SK-N-MC (cell line): Measurements from ENCODE around the gene CD46.
"Not testable (repeated sequence)": the region's sequence is repeated elsewhere in the genome, so short reads cannot be mapped to it uniquely, and the experiment has no call there.

Experiments used
- DNase-seq: peaks from one replicate; pipeline ENCODE4 v3.0.0-alpha.2; 2011; ENCODE audit warnings: low read depth, low spot score
- H3K27ac ChIP-seq: fragments of 200-600 bp; sonication (generic); 2 replicates; pipeline ENCODE4 v1.5.1; 2016; ENCODE audit warnings: mixed run types
- H3K36me3 ChIP-seq: fragments of 200-600 bp; sonication (generic); 2 replicates; pipeline ENCODE4 v1.6.1; 2017; ENCODE audit warnings: antibody characterized with exemption, low read length, mixed read lengths; ENCODE audit not compliant: insufficient read depth
- H3K4me3 ChIP-seq: fragments of 200-600 bp; sonication (generic); 2 replicates; pipeline ENCODE4 v1.5.1; 2016
- H3K9ac ChIP-seq: fragments of 200-600 bp; sonication (generic); 2 replicates; pipeline ENCODE4 v1.8.0; 2017; ENCODE audit warnings: mixed run types, mixed read lengths; ENCODE audit not compliant: insufficient read length
- H3K9me3 ChIP-seq: fragments of 200-600 bp; sonication (generic); 2 replicates; pipeline ENCODE4 v1.6.1; 2017; ENCODE audit warnings: low read depth, mild to moderate bottlenecking, antibody characterized with exemption, low read length, moderate library complexity, mixed read lengths
- EZH2 ChIP-seq: fragments of 200-600 bp; sonication (generic); IDR thresholded peaks from one replicate; pipeline ENCODE4 v1.6.1; 2017; ENCODE audit warnings: antibody characterized with exemption
- FOXP2 ChIP-seq: optimal IDR thresholded peaks from 2 replicates; pipeline ENCODE3; 2011; ENCODE audit warnings: mild to moderate bottlenecking, moderate library complexity; ENCODE audit not compliant: insufficient read depth; ENCODE audit errors: extremely low read length, control extremely low read depth
- POLR2AphosphoS5 ChIP-seq: IDR thresholded peaks from 2 replicates; pipeline ENCODE4 v1.6.1; 2012; ENCODE audit warnings: mild to moderate bottlenecking, low read depth, low read length, borderline replicate concordance

The CD46 gene

GRCh38 chr1:207763091-207763490, 11.2 kb downstream of the CD46 start:
- Histone ChIP-seq H3K9me3 (peaks cover 17% of the 10 kb centered on the region), H3K4me3 (no peak overlapping the region), H3K9ac (no peak overlapping the region), H3K27ac (no peak overlapping the region), H3K36me3 (peaks cover 93% of the 10 kb centered on the region)
- TF ChIP-seq FOXP2 (no peak), EZH2 (no peak), POLR2AphosphoS5 (no peak)
- DNase-seq: no peak

GRCh38 chr1:207763972-207764371, 12.1 kb downstream of the CD46 start:
- Histone ChIP-seq H3K9ac (no peak overlapping the region), H3K4me3 (no peak overlapping the region), H3K36me3 (peaks cover 93% of the 10 kb centered on the region), H3K27ac (no peak overlapping the region), H3K9me3 (peaks cover 17% of the 10 kb centered on the region)
- no peak for DNase-seq
- no peak for TF ChIP-seq POLR2AphosphoS5
- no peak for TF ChIP-seq FOXP2
- TF ChIP-seq EZH2: no peak

- DNase-seq: no peak
- Histone ChIP-seq H3K36me3 (peaks cover 83% of the 10 kb centered on the region), H3K9ac (no peak overlapping the region), H3K9me3 (peaks cover 17% of the 10 kb centered on the region), H3K4me3 (no peak overlapping the region), H3K27ac (no peak overlapping the region)
- no peak for TF ChIP-seq FOXP2
These were observed 14.7 kb downstream of the CD46 start for GRCh38 chr1:207766569-207766968.

GRCh38 chr1:207770514-207770913, 18.7 kb downstream of the CD46 start:
- not testable (repeated sequence) for H3K9ac ChIP-seq, DNase-seq, H3K9me3 ChIP-seq, H3K4me3 ChIP-seq, H3K27ac ChIP-seq
- peaks cover 45% of the 10 kb centered on the region for H3K36me3 ChIP-seq

- DNase-seq, H3K9ac ChIP-seq, H3K27ac ChIP-seq, H3K9me3 ChIP-seq, H3K4me3 ChIP-seq: not testable (repeated sequence)
- H3K36me3 ChIP-seq: peaks cover 48% of the 10 kb centered on the region
These were observed 24.2 kb downstream of the CD46 start for GRCh38 chr1:207776045-207776444.

GRCh38 chr1:207777412-207777811, 25.6 kb downstream of the CD46 start:
- peaks cover 60% of the 10 kb centered on the region for H3K36me3 ChIP-seq
- not testable (repeated sequence) for H3K9ac ChIP-seq, H3K27ac ChIP-seq, H3K4me3 ChIP-seq, H3K9me3 ChIP-seq, DNase-seq

GRCh38 chr1:207779008-207779407, 27.2 kb downstream of the CD46 start:
- Histone ChIP-seq H3K9ac (no peak overlapping the region), H3K36me3 (peaks cover 73% of the 10 kb centered on the region)
- no peak for DNase-seq

GRCh38 chr1:207781312-207781711, 29.5 kb downstream of the CD46 start:
- Histone ChIP-seq H3K4me3 (no peak overlapping the region), H3K27ac (no peak overlapping the region), H3K9me3 (no peaks in the 10 kb centered on the region), H3K36me3 (peaks cover 86% of the 10 kb centered on the region), H3K9ac (no peak overlapping the region)
- TF ChIP-seq FOXP2: no peak
- no peak for TF ChIP-seq EZH2
- TF ChIP-seq POLR2AphosphoS5: no peak
- DNase-seq: no peak

More at GRCh38 chr1:207779008-207779407, 27.2 kb downstream of the CD46 start:
- no peak for TF ChIP-seq EZH2
- TF ChIP-seq FOXP2: no peak
- TF ChIP-seq POLR2AphosphoS5: no peak
- no peak overlapping the region for H3K27ac ChIP-seq
- H3K4me3 ChIP-seq: no peak overlapping the region
- no peaks in the 10 kb centered on the region for H3K9me3 ChIP-seq

GRCh38 chr1:207787776-207788175, 35.9 kb downstream of the CD46 start:
- no peak for TF ChIP-seq FOXP2
- TF ChIP-seq EZH2: no peak
- no peak for TF ChIP-seq POLR2AphosphoS5
- peaks cover 49% of the 10 kb centered on the region for H3K36me3 ChIP-seq
- no peak overlapping the region for H3K4me3 ChIP-seq
- H3K9ac ChIP-seq: no peak overlapping the region
- no peak overlapping the region for H3K27ac ChIP-seq
- no peak for DNase-seq
- no peaks in the 10 kb centered on the region for H3K9me3 ChIP-seq

- no peak for DNase-seq
- Histone ChIP-seq H3K9me3 (no peaks in the 10 kb centered on the region), H3K4me3 (no peak overlapping the region), H3K9ac (no peak overlapping the region), H3K36me3 (peaks cover 42% of the 10 kb centered on the region), H3K27ac (no peak overlapping the region)
- TF ChIP-seq POLR2AphosphoS5 (no peak), EZH2 (no peak), FOXP2 (no peak)
These were observed 37.5 kb downstream of the CD46 start for GRCh38 chr1:207789386-207789785.
